NOMO-1 (cell line): Measurements from ENCODE around the gene VIT.
A peak's percentile ranks its signal among the peaks of the same experiment; 100 is the strongest.

Experiments
- DNase-seq, 2 experiments: peaks; one replicate each; lab custom pipeline; 2025; ENCODE audit not compliant: unreplicated experiment in 2 of 2; lab: John Stamatoyannopoulos, UW

VIT gene

GRCh38 chr2:36706021-36706876 is 9.7 kb downstream of the VIT start:
- DNase-seq: peak; percentile 22 to 48

DNA sequence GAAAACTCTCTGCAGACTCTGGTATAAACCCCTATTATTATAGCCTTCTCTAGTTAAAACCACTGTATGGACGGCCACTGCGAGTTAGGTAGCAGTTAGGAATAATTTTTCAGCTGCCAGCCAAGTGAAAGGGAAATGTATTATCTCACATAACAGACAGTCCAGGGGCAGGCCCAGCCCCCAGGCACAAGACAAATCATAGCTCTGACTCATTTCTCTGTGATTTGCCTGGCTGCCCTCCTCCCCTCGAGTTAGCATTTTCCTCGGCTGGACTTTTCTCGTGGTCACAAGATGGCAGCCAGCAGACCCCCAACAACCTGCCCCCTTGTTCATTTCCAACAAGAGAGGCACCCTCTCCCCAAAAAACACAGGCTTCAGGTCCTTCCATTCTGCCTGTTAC is 10.5 kb downstream of the VIT start:
- no peak for DNase-seq

DNA sequence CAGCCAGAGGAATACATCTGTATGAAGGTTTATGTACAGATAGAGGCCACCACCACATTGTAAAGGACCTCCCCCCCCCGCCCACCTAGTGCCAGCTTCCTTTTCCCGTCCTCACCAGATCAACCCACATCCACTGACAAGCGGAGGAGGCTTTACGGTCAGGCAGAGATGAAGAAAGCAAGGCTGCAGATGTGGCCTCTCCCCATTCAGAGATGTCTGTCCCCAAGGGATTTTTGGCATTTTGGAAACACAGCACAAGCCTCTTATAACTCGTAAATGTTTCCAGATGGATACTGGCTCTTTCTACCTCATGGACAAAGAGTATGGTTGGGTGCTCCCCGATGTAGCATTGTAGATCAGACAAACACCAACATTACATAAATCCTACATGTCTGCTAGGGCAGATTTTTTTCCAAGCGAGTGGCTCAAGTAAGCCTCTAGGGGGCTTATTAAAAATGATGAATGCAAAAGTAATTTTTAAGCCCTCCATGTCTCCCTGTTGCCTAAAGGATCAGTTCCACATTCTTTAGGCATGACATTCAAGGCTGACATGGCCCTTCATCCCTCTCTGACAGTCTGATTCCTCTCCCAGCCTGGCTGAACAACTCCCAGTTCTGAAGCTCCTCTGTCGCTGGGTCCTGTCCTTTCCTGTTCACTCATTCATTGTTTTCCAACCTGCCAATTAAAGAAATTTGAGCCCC is 11.7 kb downstream of the VIT start:
- no peak for DNase-seq

GRCh38 chr2:36710858-36711515 is 14.5 kb downstream of the VIT start:
- no peak for DNase-seq

GRCh38 chr2:36711741-36712314 is 15.3 kb downstream of the VIT start:
- DNase-seq: no peak

GRCh38 chr2:36713310-36713709 is 16.8 kb downstream of the VIT start:
- DNase-seq: no peak

GRCh38 chr2:36716111-36716510 is 19.6 kb downstream of the VIT start:
- no peak for DNase-seq

GRCh38 chr2:36717603-36718266 is 21.2 kb downstream of the VIT start:
- no peak for DNase-seq

GRCh38 chr2:36727550-36727949 is 31.0 kb downstream of the VIT start:
- DNase-seq: no peak

- DNase-seq: no peak
These were observed 32.6 kb downstream of the VIT start for GRCh38 chr2:36729067-36729466.

- DNase-seq: no peak
These were observed 35.6 kb downstream of the VIT start for GRCh38 chr2:36731941-36732672.

DNA sequence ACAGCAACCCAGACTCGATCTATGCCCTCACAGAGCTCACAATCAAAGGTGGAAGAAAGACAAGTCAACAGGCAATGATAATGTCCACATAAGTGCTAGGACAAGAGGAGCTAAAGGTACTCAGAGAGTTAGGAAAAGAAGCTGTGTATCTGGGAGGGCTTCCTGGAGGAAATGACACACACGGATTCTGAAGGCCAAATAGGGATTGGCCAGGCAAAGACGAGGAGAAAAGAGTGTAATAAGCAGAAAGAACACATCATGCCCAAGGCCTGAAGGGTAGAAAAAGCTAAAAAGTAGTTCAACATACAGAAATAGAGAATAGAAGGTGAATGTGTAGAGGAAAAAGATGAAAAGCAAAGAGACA is 36.1 kb downstream of the VIT start:
- DNase-seq: no peak

DNA sequence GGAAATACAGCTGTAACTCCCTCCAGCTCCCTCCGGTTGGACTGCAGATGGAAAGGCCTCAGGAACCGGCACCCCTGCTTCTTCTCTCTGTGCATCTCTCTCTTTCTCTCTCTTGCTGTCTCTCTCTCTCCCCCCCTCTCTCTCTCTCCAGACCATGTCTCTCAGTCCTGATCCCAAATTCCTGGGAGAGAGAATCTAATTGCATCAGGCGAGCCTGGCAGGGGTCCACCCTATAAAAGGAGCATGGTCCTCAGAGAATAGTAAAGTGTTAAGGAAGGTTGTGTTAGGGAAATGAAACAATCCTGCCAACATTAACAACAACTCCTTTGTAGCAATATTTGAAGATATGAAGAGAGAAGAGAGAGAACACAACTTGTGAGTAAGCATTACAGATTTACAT is 36.7 kb downstream of the VIT start:
- no peak for DNase-seq

DNA sequence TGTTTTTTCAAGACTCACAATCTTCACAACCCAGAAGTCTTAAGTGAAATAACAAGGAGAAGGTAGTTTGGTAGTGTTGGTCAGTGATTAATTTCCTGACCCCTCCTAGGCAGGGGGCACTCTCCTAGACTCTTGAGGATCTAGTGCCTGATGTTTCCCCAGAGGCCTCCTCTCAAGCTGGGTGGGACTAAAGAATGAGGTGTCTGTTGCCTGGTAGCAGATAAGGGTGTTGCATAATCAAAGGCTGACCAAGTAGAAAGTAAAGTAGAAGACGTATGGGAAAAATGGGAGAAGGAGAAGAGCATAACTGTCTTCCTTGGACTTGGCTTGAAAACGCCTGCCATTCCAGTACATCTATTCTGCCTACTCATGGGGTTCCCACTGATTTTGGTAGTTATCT is 37.8 kb downstream of the VIT start:
- peak in 1 of 2 experiments; percentile 1 for DNase-seq

GRCh38 chr2:36737131-36737750 is 40.7 kb downstream of the VIT start:
- DNase-seq: no peak

DNA sequence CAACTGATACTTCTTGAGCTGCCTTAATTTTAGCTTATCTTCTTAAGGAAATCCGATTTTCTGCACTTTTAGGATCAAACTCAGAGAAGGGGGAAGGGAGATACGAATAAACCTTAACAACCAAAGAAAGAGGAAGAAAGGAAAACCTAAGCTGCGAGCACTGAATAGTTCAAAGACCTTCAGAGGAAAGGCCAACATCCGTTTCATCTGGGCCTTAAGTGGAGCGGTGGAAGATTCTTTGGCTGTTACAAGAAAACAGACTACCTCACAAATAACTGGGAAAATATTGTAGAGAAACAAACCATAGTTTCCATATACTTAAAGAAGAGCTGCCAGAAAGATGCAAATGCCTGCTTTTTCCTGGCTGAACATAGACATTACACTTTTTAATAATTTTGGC is 43.6 kb downstream of the VIT start:
- DNase-seq: peak in 1 of 2 experiments; percentile 19

- peak in 1 of 2 experiments; percentile 31 for DNase-seq
These were observed 44.8 kb downstream of the VIT start for GRCh38 chr2:36741188-36741837.

DNA sequence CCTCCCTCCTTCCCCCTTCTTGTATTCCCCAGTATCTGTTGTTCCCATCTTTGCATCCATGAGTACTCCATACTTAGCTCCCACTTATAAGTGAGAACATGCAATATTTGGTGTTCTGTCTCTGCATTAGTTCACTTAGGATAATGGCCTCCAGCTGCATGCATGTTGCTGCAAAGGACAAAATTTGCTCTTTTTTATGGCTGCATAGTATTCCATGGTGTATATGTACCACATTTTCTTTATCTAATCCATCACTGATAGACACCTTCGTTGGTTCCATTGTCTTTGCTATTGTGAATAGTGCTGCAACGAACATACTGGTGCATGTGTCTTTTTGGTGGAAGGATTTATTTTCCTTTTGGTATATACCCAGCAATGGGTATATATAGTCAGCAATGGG is 47.4 kb downstream of the VIT start:
- DNase-seq: no peak

GRCh38 chr2:36748166-36748565 is 51.7 kb downstream of the VIT start:
- DNase-seq: no peak
